Measurements from ENCODE around the gene ERMARD.
A peak's percentile ranks its signal among the peaks of the same experiment; 100 is the strongest.

ERMARD gene

GRCh38 chr6:169811072-169811471 is 59.6 kb downstream of the ERMARD start:
- Histone ChIP-seq H3K9me3 (replicated peaks in 1 of 2; ENCODE audit: control insufficient read depth in 2 of 2, insufficient read depth in 1 of 2, low read depth in 1 of 2, low read length in 2 of 2) (no peaks in the 10 kb centered on the region), H3K23ac (ENCODE audit: low read depth, low read length, poor library complexity) (no peak overlapping the region), H2BK12ac (ENCODE audit: low read length) (peak overlapping the region; percentile 99), H3K27me3 (ENCODE audit: control insufficient read depth in 3 of 3, insufficient read depth in 3 of 3, low read depth in 1 of 3, low read length in 3 of 3) (no peaks in the 10 kb centered on the region), H3K79me1 (ENCODE audit: low read depth, low read length) (no peaks in the 10 kb centered on the region), H3K9ac (ENCODE audit: low read depth, low read length, poor library complexity) (no peak overlapping the region), H3K4me2 (ENCODE audit: insufficient read depth, low read length, poor library complexity, severe bottlenecking) (no peak overlapping the region), H3K4me3 (ENCODE audit: low read length in 2 of 2) (no peak overlapping the region), H3K4me1 (ENCODE audit: control insufficient read depth in 2 of 2, insufficient read depth in 1 of 2, low read depth in 1 of 2, low read length in 2 of 2) (peaks cover 0 to 17% of the 10 kb centered on the region in 2 donors), H2BK15ac (ENCODE audit: low read length) (peak overlapping the region; percentile 95), H3K4ac (ENCODE audit: low read length) (no peak overlapping the region), H3K14ac (ENCODE audit: low read length) (no peak overlapping the region), H2AFZ (ENCODE audit: low read length) (no peak overlapping the region), H3K27ac (replicated peaks; ENCODE audit: low read length) (peak overlapping the region; percentile 63), H2BK120ac (ENCODE audit: low read depth, low read length) (peak overlapping the region; percentile 96), H2AK5ac (ENCODE audit: low read depth, low read length) (peak overlapping the region; percentile 99), H4K91ac (ENCODE audit: low read depth, low read length, poor library complexity) (no peak overlapping the region), H3K36me3 (replicated peaks in 1 of 2; ENCODE audit: control insufficient read depth in 2 of 2, insufficient read depth in 2 of 2, low read length in 2 of 2) (no peaks in the 10 kb centered on the region), H2BK5ac (ENCODE audit: low read length) (peak overlapping the region; percentile 90), H4K8ac (ENCODE audit: low read depth, low read length) (no peak overlapping the region), H3K18ac (ENCODE audit: low read length) (no peak overlapping the region)
- DNase-seq (ENCODE audit: low spot score), result no peak
- no CpG with 5 or more reads among the region's 8 CpGs for WGBS, 2 donors (ENCODE audit: extremely low coverage in 2 of 2, insufficient read length in 2 of 2, insufficient replicate concordance in 1 of 2)

GRCh38 chr6:169811521-169812256 is 60.3 kb downstream of the ERMARD start:
- H3K27ac ChIP-seq (replicated peaks; ENCODE audit: low read length), result peak overlapping the region; percentile 63
- H4K91ac ChIP-seq (ENCODE audit: low read depth, low read length, poor library complexity), result peak overlapping the region; percentile 96
- H3K79me1 ChIP-seq (ENCODE audit: low read depth, low read length), result no peaks in the 10 kb centered on the region
- H3K36me3 ChIP-seq (replicated peaks in 1 of 2; ENCODE audit: control insufficient read depth in 2 of 2, insufficient read depth in 2 of 2, low read length in 2 of 2), result no peaks in the 10 kb centered on the region
- no peak for DNase-seq (ENCODE audit: low spot score)
- H4K8ac ChIP-seq (ENCODE audit: low read depth, low read length), result no peak overlapping the region
- H3K4me2 ChIP-seq (ENCODE audit: insufficient read depth, low read length, poor library complexity, severe bottlenecking), result no peak overlapping the region
- peak overlapping the region; percentile 94 for H3K4ac ChIP-seq (ENCODE audit: low read length)
- H3K23ac ChIP-seq (ENCODE audit: low read depth, low read length, poor library complexity), result peak overlapping the region; percentile 80
- H3K14ac ChIP-seq (ENCODE audit: low read length), result peak overlapping the region; percentile 67
- H2AFZ ChIP-seq (ENCODE audit: low read length), result no peak overlapping the region
- H2BK120ac ChIP-seq (ENCODE audit: low read depth, low read length), result peak overlapping the region; percentile 96
- WGBS, 2 donors (ENCODE audit: extremely low coverage in 2 of 2, insufficient read length in 2 of 2, insufficient replicate concordance in 1 of 2), result no CpG with 5 or more reads among the region's 18 CpGs
- H2BK12ac ChIP-seq (ENCODE audit: low read length), result peak overlapping the region; percentile 99
- H3K9me3 ChIP-seq (replicated peaks in 1 of 2; ENCODE audit: control insufficient read depth in 2 of 2, insufficient read depth in 1 of 2, low read depth in 1 of 2, low read length in 2 of 2), result peaks cover 0 to 3% of the 10 kb centered on the region in 2 donors
- H2AK5ac ChIP-seq (ENCODE audit: low read depth, low read length), result peak overlapping the region; percentile 99
- H3K9ac ChIP-seq (ENCODE audit: low read depth, low read length, poor library complexity), result peak overlapping the region; percentile 66
- H3K18ac ChIP-seq (ENCODE audit: low read length), result peak overlapping the region; percentile 98
- peak overlapping the region; percentile 95 for H2BK15ac ChIP-seq (ENCODE audit: low read length)
- peaks cover 0 to 17% of the 10 kb centered on the region in 2 donors for H3K4me1 ChIP-seq (ENCODE audit: control insufficient read depth in 2 of 2, insufficient read depth in 1 of 2, low read depth in 1 of 2, low read length in 2 of 2)
- no peaks in the 10 kb centered on the region for H3K27me3 ChIP-seq (ENCODE audit: control insufficient read depth in 3 of 3, insufficient read depth in 3 of 3, low read depth in 1 of 3, low read length in 3 of 3)
- no peak overlapping the region for H3K4me3 ChIP-seq (ENCODE audit: low read length in 2 of 2)
- peak overlapping the region; percentile 90 for H2BK5ac ChIP-seq (ENCODE audit: low read length)

GRCh38 chr6:169812257-169812644 is 60.8 kb downstream of the ERMARD start:
- no peak overlapping the region for H2AFZ ChIP-seq (ENCODE audit: low read length)
- H3K4me2 ChIP-seq (ENCODE audit: insufficient read depth, low read length, poor library complexity, severe bottlenecking), result no peak overlapping the region
- H3K4me3 ChIP-seq (ENCODE audit: low read length in 2 of 2), result no peak overlapping the region
- peak overlapping the region; percentile 95 for H2BK15ac ChIP-seq (ENCODE audit: low read length)
- peak overlapping the region; percentile 98 for H3K18ac ChIP-seq (ENCODE audit: low read length)
- peak overlapping the region; percentile 94 for H3K4ac ChIP-seq (ENCODE audit: low read length)
- H3K27me3 ChIP-seq (ENCODE audit: control insufficient read depth in 3 of 3, insufficient read depth in 3 of 3, low read depth in 1 of 3, low read length in 3 of 3), result no peaks in the 10 kb centered on the region
- H3K36me3 ChIP-seq (replicated peaks in 1 of 2; ENCODE audit: control insufficient read depth in 2 of 2, insufficient read depth in 2 of 2, low read length in 2 of 2), result no peaks in the 10 kb centered on the region
- no peak overlapping the region for H4K91ac ChIP-seq (ENCODE audit: low read depth, low read length, poor library complexity)
- no peak overlapping the region for H3K27ac ChIP-seq (replicated peaks; ENCODE audit: low read length)
- H3K9me3 ChIP-seq (replicated peaks in 1 of 2; ENCODE audit: control insufficient read depth in 2 of 2, insufficient read depth in 1 of 2, low read depth in 1 of 2, low read length in 2 of 2), result peaks cover 0 to 3% of the 10 kb centered on the region in 2 donors
- H3K23ac ChIP-seq (ENCODE audit: low read depth, low read length, poor library complexity), result peak overlapping the region; percentile 60
- H2BK12ac ChIP-seq (ENCODE audit: low read length), result peak overlapping the region; percentile 99
- H3K14ac ChIP-seq (ENCODE audit: low read length), result no peak overlapping the region
- H2BK120ac ChIP-seq (ENCODE audit: low read depth, low read length), result peak overlapping the region; percentile 96
- no peak overlapping the region for H4K8ac ChIP-seq (ENCODE audit: low read depth, low read length)
- no peaks in the 10 kb centered on the region for H3K79me1 ChIP-seq (ENCODE audit: low read depth, low read length)
- H2BK5ac ChIP-seq (ENCODE audit: low read length), result peak overlapping the region; percentile 90
- no peak overlapping the region for H3K9ac ChIP-seq (ENCODE audit: low read depth, low read length, poor library complexity)
- no CpG with 5 or more reads among the region's 17 CpGs for WGBS, 2 donors (ENCODE audit: extremely low coverage in 2 of 2, insufficient read length in 2 of 2, insufficient replicate concordance in 1 of 2)
- no peak for DNase-seq (ENCODE audit: low spot score)
- peak overlapping the region; percentile 99 for H2AK5ac ChIP-seq (ENCODE audit: low read depth, low read length)
- peaks cover 0 to 17% of the 10 kb centered on the region in 2 donors for H3K4me1 ChIP-seq (ENCODE audit: control insufficient read depth in 2 of 2, insufficient read depth in 1 of 2, low read depth in 1 of 2, low read length in 2 of 2)

- H3K4me3 ChIP-seq (ENCODE audit: low read length in 2 of 2), result peak overlapping the region in 1 of 2 donors; percentile 3
- H2AK5ac ChIP-seq (ENCODE audit: low read depth, low read length), result peak overlapping the region; percentile 5
- no peaks in the 10 kb centered on the region for H3K27me3 ChIP-seq (ENCODE audit: control insufficient read depth in 3 of 3, insufficient read depth in 3 of 3, low read depth in 1 of 3, low read length in 3 of 3)
- H3K36me3 ChIP-seq (replicated peaks in 1 of 2; ENCODE audit: control insufficient read depth in 2 of 2, insufficient read depth in 2 of 2, low read length in 2 of 2), result no peaks in the 10 kb centered on the region
- no peak overlapping the region for H3K14ac ChIP-seq (ENCODE audit: low read length)
- no peak overlapping the region for H2BK120ac ChIP-seq (ENCODE audit: low read depth, low read length)
- WGBS, 2 donors (ENCODE audit: extremely low coverage in 2 of 2, insufficient read length in 2 of 2, insufficient replicate concordance in 1 of 2), result no CpG with 5 or more reads among the region's 11 CpGs
- peaks cover 0 to 17% of the 10 kb centered on the region in 2 donors for H3K4me1 ChIP-seq (ENCODE audit: control insufficient read depth in 2 of 2, insufficient read depth in 1 of 2, low read depth in 1 of 2, low read length in 2 of 2)
- no peak overlapping the region for H4K91ac ChIP-seq (ENCODE audit: low read depth, low read length, poor library complexity)
- H4K8ac ChIP-seq (ENCODE audit: low read depth, low read length), result no peak overlapping the region
- peak overlapping the region; percentile 8 for H3K23ac ChIP-seq (ENCODE audit: low read depth, low read length, poor library complexity)
- peak overlapping the region; percentile 69 for H2BK12ac ChIP-seq (ENCODE audit: low read length)
- H3K27ac ChIP-seq (replicated peaks; ENCODE audit: low read length), result no peak overlapping the region
- no peak for DNase-seq (ENCODE audit: low spot score)
- no peak overlapping the region for H3K9ac ChIP-seq (ENCODE audit: low read depth, low read length, poor library complexity)
- peak overlapping the region; percentile 62 for H2BK15ac ChIP-seq (ENCODE audit: low read length)
- peak overlapping the region; percentile 50 for H3K18ac ChIP-seq (ENCODE audit: low read length)
- peaks cover 0 to 3% of the 10 kb centered on the region in 2 donors for H3K9me3 ChIP-seq (replicated peaks in 1 of 2; ENCODE audit: control insufficient read depth in 2 of 2, insufficient read depth in 1 of 2, low read depth in 1 of 2, low read length in 2 of 2)
- H3K79me1 ChIP-seq (ENCODE audit: low read depth, low read length), result no peaks in the 10 kb centered on the region
- H2AFZ ChIP-seq (ENCODE audit: low read length), result no peak overlapping the region
- H3K4me2 ChIP-seq (ENCODE audit: insufficient read depth, low read length, poor library complexity, severe bottlenecking), result no peak overlapping the region
- no peak overlapping the region for H2BK5ac ChIP-seq (ENCODE audit: low read length)
- no peak overlapping the region for H3K4ac ChIP-seq (ENCODE audit: low read length)
These were observed 62.5 kb downstream of the ERMARD start for GRCh38 chr6:169813969-169814368.
